Ishikawa (cell line): ENCODE measurements around the gene ADGRG6.

Experiments used
- EGR1 ChIP-seq: IDR thresholded peaks from 2 replicates; pipeline ENCODE4 v1.6.1; 2012
- EP300 ChIP-seq: IDR thresholded peaks from 2 replicates; pipeline ENCODE4 v1.6.1; 2012; ENCODE audit warnings: borderline replicate concordance
- FOXM1 ChIP-seq: IDR thresholded peaks from 2 replicates; pipeline ENCODE4 v1.6.1; 2012; ENCODE audit warnings: low read depth, borderline replicate concordance
- TEAD4 ChIP-seq: IDR thresholded peaks from 2 replicates; pipeline ENCODE4 v1.6.1; 2012
- TF ChIP-seq, protein P1 (sequence below): IDR thresholded peaks from 2 replicates; pipeline ENCODE4 v1.6.1; 2012; ENCODE audit warnings: low read depth, mild to moderate bottlenecking

DNA sequence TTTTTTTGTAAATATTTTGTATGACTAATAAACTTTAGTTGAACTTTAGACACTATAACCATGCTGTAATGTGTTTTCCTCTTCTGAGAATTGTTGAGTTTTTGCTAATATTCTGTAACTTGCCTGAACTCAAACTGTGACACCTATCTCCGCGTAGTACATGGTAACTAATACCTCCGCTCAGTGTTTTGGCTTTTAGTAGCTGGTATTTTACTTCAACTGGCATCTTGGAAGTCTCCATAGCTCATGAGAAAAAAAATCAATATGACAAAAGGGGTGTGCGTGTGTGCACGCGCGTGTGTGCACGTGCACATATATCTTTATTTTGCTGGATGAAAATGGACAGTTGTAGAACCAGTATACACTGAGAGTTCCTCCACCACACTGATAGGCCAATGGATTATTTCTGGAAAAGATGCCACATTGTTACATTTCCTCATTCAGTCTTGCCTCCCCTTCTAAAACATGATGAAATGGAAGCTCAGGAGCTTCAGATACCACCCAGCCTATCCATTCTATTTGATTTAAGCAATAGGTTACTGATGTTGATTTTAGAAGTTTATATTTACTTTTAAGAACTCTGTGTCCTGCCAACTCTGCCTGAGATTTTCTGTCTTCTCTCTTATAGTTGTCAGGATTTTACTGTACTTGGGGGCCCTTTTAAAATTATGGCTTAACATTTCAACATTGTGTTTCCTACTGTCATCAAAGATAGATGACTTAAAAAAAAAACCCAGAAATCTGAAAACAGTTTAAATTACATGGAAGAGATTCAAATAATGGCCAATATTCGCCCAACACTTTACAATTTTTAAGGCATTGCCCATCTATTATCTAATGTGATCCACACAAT, 16.3 kb upstream of the ADGRG6 start:
- no peak for TF ChIP-seq TEAD4
- TF ChIP-seq EGR1: no peak
- TF ChIP-seq EP300: no peak
- TF ChIP-seq, protein P1, sequence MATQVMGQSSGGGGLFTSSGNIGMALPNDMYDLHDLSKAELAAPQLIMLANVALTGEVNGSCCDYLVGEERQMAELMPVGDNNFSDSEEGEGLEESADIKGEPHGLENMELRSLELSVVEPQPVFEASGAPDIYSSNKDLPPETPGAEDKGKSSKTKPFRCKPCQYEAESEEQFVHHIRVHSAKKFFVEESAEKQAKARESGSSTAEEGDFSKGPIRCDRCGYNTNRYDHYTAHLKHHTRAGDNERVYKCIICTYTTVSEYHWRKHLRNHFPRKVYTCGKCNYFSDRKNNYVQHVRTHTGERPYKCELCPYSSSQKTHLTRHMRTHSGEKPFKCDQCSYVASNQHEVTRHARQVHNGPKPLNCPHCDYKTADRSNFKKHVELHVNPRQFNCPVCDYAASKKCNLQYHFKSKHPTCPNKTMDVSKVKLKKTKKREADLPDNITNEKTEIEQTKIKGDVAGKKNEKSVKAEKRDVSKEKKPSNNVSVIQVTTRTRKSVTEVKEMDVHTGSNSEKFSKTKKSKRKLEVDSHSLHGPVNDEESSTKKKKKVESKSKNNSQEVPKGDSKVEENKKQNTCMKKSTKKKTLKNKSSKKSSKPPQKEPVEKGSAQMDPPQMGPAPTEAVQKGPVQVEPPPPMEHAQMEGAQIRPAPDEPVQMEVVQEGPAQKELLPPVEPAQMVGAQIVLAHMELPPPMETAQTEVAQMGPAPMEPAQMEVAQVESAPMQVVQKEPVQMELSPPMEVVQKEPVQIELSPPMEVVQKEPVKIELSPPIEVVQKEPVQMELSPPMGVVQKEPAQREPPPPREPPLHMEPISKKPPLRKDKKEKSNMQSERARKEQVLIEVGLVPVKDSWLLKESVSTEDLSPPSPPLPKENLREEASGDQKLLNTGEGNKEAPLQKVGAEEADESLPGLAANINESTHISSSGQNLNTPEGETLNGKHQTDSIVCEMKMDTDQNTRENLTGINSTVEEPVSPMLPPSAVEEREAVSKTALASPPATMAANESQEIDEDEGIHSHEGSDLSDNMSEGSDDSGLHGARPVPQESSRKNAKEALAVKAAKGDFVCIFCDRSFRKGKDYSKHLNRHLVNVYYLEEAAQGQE: no peak
- no peak for TF ChIP-seq FOXM1
